Panc1 (cell line): ENCODE measurements around the gene ERBB2.

ENCODE experiments used
- POLR2AphosphoS5 ChIP-seq: IDR thresholded peaks from 2 replicates; pipeline ENCODE4 v1.6.1; 2012; ENCODE audit warnings: mild to moderate bottlenecking, low read depth, low read length, moderate library complexity
- TF ChIP-seq, protein P1 (sequence below): fragments of 450-650 bp; IDR thresholded peaks from 2 replicates; pipeline ENCODE4 v1.5.1; 2017; ENCODE audit warnings: mild to moderate bottlenecking
- TF ChIP-seq, protein P2 (sequence below), 2 experiments: IDR thresholded peaks; 2 replicates each; pipeline ENCODE4 v1.6.1; 2011 to 2012; ENCODE audit warnings: low read depth in 2 of 2, control low read depth in 1 of 2, low read length in 1 of 2, mild to moderate bottlenecking in 1 of 2, moderate library complexity in 1 of 2; ENCODE audit not compliant: insufficient read depth in 1 of 2

DNA sequence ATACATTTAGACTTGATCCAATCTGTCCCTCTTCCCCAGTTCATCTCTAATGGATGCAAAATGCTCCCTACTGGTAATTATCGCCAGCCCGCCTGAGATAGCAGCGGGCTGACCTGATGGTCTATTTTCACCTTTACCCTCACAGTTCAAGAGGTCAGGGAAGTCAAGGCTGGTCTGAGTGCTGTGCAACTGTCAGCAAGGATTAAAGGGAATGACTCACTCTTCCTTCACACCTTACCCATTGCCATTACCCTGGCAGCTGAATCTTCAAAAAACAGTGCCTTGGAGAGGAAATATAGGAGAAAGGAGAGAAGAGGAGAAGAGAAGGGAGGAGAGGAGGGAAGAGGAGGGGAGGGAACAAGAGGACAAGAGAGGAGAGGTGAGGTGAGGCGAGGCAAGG, 74.2 kb downstream of the ERBB2 start:
- no peak for TF ChIP-seq POLR2AphosphoS5
- TF ChIP-seq, protein P1, sequence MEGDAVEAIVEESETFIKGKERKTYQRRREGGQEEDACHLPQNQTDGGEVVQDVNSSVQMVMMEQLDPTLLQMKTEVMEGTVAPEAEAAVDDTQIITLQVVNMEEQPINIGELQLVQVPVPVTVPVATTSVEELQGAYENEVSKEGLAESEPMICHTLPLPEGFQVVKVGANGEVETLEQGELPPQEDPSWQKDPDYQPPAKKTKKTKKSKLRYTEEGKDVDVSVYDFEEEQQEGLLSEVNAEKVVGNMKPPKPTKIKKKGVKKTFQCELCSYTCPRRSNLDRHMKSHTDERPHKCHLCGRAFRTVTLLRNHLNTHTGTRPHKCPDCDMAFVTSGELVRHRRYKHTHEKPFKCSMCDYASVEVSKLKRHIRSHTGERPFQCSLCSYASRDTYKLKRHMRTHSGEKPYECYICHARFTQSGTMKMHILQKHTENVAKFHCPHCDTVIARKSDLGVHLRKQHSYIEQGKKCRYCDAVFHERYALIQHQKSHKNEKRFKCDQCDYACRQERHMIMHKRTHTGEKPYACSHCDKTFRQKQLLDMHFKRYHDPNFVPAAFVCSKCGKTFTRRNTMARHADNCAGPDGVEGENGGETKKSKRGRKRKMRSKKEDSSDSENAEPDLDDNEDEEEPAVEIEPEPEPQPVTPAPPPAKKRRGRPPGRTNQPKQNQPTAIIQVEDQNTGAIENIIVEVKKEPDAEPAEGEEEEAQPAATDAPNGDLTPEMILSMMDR = no peak
- TF ChIP-seq, protein P2, sequence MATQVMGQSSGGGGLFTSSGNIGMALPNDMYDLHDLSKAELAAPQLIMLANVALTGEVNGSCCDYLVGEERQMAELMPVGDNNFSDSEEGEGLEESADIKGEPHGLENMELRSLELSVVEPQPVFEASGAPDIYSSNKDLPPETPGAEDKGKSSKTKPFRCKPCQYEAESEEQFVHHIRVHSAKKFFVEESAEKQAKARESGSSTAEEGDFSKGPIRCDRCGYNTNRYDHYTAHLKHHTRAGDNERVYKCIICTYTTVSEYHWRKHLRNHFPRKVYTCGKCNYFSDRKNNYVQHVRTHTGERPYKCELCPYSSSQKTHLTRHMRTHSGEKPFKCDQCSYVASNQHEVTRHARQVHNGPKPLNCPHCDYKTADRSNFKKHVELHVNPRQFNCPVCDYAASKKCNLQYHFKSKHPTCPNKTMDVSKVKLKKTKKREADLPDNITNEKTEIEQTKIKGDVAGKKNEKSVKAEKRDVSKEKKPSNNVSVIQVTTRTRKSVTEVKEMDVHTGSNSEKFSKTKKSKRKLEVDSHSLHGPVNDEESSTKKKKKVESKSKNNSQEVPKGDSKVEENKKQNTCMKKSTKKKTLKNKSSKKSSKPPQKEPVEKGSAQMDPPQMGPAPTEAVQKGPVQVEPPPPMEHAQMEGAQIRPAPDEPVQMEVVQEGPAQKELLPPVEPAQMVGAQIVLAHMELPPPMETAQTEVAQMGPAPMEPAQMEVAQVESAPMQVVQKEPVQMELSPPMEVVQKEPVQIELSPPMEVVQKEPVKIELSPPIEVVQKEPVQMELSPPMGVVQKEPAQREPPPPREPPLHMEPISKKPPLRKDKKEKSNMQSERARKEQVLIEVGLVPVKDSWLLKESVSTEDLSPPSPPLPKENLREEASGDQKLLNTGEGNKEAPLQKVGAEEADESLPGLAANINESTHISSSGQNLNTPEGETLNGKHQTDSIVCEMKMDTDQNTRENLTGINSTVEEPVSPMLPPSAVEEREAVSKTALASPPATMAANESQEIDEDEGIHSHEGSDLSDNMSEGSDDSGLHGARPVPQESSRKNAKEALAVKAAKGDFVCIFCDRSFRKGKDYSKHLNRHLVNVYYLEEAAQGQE (IDR thresholded peaks at IDR 0.05; ENCODE audit: insufficient read depth in 1 of 2, low read depth in 2 of 2, low read length in 1 of 2) = no peak
